ENCODE data around the gene S100A10. TPM values are rescaled to one million over a fixed set of nuclear protein-coding genes. Genes with fewer than 3 reads are reported as not detected.

The S100A10 gene, protein sequence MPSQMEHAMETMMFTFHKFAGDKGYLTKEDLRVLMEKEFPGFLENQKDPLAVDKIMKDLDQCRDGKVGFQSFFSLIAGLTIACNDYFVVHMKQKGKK
- total RNA-seq, result 119 and 133 TPM in 2 replicates

DNA sequence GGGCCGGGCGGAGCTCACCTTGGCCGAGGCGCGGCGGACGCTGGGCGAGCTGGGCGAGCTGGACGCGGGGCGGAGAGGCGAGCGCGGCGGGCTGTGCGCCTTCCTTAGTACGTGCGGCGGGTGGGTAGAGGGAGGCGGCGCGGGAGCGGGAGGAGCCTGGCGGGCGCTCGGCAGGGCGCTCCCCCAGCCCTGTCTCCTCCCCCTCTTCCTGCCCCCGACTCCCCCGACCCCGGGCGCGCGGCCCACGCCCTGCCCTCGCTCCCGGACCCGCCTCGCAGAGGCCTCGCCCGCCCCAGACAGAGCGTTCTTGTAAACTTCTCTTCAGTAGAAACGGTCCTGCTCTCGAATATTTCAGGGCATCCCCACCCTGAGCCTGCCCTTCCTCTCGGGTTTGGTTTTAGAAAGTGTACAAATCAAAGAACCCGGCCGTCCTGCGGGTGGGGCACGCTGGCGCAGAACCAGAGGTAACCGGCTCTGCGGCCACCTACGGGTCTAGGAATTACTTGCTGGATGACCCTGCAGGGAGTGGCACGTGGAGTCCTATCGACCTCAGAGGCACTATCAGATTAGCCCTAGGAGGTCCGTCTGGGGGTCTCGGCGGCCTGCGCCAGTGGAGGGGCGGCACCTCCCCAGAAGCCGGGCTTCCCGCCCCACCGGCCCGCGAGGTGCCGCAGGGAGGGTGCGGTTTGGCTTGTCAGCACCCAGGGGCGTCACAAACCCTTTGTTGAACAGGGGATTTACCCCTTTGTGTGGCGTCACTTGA, at the start of gene S100A10:
Gene S100A10 (minus strand): TSS at position 126 of the 763 bp plus-strand sequence. CDS start 7,629 bp downstream, outside the sequence.

DNA sequence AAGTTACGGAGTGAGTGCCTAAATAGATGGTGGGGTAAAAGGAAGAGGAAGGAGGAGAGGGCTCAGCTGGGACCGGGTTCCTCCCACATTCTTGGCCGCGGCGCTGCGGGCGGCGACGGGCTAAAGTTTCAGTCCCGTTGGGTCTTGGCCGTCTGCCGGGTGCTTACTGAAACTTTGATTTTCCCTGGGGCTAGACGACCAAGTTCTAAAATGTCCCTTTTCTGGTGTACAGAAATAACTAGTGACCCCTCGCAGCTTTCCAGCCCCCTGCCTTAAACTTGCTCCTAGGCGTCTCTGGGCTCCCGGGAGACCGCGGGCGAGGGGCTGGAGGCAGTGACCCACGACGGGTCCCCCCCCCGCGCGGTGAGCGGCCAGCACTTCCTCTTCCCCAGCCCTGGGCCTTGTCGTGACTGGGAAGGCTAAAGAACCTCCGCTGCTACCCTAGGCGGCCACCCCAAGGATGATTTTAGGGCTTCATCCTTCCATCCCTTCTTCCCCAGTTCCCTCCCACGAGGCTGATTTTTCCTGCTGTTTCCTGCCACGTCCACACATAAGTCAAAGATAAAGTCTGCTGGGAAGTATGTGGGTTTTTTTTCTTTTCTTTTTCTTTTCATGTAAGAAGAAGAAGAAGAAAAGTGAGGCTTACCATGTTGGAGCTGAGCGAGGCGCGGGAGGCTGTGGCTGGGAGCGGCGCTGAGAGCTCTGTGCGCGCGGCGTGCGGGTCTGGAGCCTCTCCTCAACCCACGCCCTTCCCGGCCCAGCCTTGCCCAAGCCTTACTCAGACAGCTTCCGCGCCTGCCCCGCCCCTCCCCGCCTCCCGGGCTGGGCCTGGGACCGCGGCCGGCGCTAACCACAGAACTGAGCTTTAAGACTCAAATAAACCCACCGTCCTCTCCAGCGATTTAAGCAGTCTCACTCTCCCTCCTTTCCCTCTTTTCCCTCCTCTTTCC, 42.9 kb upstream of the S100A10 start, which contains the start of gene S100A11:
Gene S100A11 (minus strand): TSS at position 738 of the 950 bp plus-strand sequence. CDS start 89 bp downstream, at position 649.

Other genes with a start within 250 kb of the S100A10 start
- 77.9 and 102 TPM in 2 replicates for gene MRPL9, start 230.4 kb downstream of the S100A10 start, total RNA-seq
- 1.00 and 1.2 TPM in 2 replicates for gene TDRKH, start 203.4 kb downstream of the S100A10 start, total RNA-seq
- gene LINGO4, start 188.4 kb downstream of the S100A10 start, total RNA-seq, result not detected in 2 replicates
- under 0.01 TPM in 1 of 2 replicates, not detected in the other for gene RORC, start 162.1 kb downstream of the S100A10 start, total RNA-seq
- not detected in 2 replicates for gene C2CD4D, start 154.0 kb downstream of the S100A10 start, total RNA-seq
- gene THEM5, start 140.1 kb downstream of the S100A10 start, total RNA-seq, result not detected in 2 replicates
- gene THEM4, start 84.3 kb downstream of the S100A10 start, total RNA-seq, result 7.6 and 8.7 TPM in 2 replicates
- gene S100A11, start 43.1 kb upstream of the S100A10 start, total RNA-seq, result 28.8 and 30.6 TPM in 2 replicates
- gene TCHHL1, start 95.2 kb upstream of the S100A10 start, total RNA-seq, result not detected in 2 replicates
- under 0.01 TPM in 2 replicates for gene TCHH, start 121.6 kb upstream of the S100A10 start, total RNA-seq
- not detected in 2 replicates for gene RPTN, start 165.4 kb upstream of the S100A10 start, total RNA-seq
- under 0.01 TPM in 2 replicates for gene HRNR, start 230.3 kb upstream of the S100A10 start, total RNA-seq

Data from smooth muscle cell of bladder (primary cell).